HL-60 (cell line): ENCODE results near the gene SMAD5.

Experiments used
- POLR2AphosphoS5 ChIP-seq: IDR thresholded peaks from 2 replicates; pipeline ENCODE4 v1.6.1; 2012; ENCODE audit warnings: low read depth
- REST ChIP-seq: IDR thresholded peaks from 2 replicates; pipeline ENCODE4 v1.6.1; 2012; ENCODE audit warnings: low read depth; ENCODE audit not compliant: insufficient replicate concordance
- SPI1 ChIP-seq: IDR thresholded peaks from 2 replicates; pipeline ENCODE4 v1.6.1; 2012; ENCODE audit warnings: low read depth, mild to moderate bottlenecking, borderline replicate concordance
- TF ChIP-seq, protein P1 (sequence below): IDR thresholded peaks from one replicate; pipeline ENCODE4 v1.5.1; 2011; ENCODE audit warnings: low read length, control low read depth, inconsistent platforms; ENCODE audit not compliant: insufficient read depth

- TF ChIP-seq, protein P1, sequence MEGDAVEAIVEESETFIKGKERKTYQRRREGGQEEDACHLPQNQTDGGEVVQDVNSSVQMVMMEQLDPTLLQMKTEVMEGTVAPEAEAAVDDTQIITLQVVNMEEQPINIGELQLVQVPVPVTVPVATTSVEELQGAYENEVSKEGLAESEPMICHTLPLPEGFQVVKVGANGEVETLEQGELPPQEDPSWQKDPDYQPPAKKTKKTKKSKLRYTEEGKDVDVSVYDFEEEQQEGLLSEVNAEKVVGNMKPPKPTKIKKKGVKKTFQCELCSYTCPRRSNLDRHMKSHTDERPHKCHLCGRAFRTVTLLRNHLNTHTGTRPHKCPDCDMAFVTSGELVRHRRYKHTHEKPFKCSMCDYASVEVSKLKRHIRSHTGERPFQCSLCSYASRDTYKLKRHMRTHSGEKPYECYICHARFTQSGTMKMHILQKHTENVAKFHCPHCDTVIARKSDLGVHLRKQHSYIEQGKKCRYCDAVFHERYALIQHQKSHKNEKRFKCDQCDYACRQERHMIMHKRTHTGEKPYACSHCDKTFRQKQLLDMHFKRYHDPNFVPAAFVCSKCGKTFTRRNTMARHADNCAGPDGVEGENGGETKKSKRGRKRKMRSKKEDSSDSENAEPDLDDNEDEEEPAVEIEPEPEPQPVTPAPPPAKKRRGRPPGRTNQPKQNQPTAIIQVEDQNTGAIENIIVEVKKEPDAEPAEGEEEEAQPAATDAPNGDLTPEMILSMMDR: no peak
- TF ChIP-seq SPI1 (no peak), POLR2AphosphoS5 (no peak), REST (no peak)
These were observed 17.2 kb downstream of the SMAD5 start for GRCh38 chr5:136149891-136150290.
